GM19463 (cell line): ENCODE data around the gene PHF13.
"Not testable (repeated sequence)": the region's sequence is repeated elsewhere in the genome, so short reads cannot be mapped to it uniquely, and the experiment has no call there.

Experiments used
- ATAC-seq: cut with Tn5 transposase; IDR thresholded peaks from one replicate; pipeline ENCODE4 v1.9.1; 2021; ENCODE audit warnings: mild to moderate bottlenecking, moderate library complexity; ENCODE audit not compliant: unreplicated experiment

PHF13 gene

DNA sequence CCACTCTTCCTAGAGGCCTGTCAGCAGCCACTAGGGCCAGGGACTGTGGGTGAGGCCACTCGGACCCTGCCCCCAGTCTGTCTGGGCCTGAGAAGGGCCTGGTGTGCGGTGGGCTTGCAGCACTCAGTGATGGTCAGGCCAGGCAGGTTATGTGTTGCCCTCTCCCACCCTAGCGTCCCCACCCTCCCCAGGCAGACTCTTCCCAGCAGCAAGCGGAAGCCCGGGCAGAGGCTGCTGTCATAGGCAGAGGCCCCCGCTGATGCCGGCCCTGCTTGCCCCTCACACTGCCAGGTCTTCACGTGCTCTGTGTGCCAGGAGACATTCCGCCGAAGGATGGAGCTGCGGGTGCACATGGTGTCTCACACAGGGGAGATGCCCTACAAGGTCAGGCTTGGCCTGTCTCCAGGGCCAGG lies 27.1 kb upstream of the PHF13 start:
- no peak for ATAC-seq

DNA sequence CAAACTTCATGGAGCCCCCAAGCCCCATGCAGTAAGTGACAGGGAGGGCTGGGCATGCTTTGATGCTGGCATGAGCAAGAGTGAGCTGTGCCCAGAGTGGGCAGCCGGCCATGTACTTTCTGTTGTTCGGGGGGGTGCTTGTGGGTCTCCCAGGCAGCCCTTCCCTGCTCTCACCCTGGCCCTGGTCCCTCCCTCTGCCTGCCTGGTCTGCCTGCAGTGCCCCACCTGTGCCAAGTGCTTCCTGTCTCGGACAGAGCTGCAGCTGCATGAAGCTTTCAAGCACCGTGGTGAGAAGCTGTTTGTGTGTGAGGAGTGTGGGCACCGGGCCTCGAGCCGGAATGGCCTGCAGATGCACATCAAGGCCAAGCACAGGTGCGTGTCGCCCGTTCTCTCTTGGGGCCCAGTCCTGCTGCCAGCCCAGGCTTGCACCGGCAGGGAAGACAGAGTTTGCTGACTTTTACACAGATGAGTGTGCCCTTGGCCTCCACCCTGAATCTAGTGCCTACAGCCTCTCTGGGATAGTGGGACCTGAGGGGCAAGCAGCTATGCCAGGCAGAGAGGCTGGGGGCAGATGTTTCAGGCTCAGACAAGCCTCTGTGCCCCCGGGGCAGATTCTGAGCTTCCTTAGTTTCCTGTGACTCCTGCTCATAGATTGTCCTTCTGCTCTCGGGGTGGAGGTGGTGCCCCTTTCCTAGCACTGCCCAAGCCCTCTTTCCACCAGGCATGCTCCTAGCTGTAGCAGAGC lies 26.1 kb upstream of the PHF13 start:
- ATAC-seq = no peak

DNA sequence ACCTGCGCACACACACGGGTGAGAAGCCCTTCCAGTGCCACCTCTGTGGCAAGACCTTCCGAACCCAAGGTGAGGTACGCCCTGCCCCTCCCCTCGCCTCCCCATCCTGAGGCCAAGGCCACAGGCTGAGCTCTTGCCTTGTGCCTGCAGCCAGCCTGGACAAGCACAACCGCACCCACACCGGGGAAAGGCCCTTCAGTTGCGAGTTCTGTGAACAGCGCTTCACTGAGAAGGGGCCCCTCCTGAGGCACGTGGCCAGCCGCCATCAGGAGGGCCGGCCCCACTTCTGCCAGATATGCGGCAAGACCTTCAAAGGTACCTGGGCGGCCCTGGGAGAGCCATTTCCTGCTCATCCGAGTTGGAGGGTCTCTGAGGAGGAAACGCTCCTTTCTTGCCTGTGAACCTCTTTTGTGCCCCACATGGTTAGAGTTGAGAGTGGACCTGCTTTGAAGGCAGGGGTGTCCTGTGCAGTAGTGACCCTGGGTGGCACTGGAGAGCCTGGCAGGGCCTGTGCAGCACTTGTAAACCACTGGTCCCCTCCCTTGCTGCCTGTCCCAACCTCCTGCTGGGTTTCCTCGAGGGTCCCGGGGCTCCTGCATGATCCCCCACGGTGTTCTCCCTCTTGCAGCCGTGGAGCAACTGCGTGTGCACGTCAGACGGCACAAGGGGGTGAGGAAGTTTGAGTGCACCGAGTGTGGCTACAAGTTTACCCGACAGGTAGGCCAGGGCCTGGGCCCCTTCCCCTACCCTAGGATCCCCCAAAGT lies 25.2 kb upstream of the PHF13 start:
- no peak for ATAC-seq

DNA sequence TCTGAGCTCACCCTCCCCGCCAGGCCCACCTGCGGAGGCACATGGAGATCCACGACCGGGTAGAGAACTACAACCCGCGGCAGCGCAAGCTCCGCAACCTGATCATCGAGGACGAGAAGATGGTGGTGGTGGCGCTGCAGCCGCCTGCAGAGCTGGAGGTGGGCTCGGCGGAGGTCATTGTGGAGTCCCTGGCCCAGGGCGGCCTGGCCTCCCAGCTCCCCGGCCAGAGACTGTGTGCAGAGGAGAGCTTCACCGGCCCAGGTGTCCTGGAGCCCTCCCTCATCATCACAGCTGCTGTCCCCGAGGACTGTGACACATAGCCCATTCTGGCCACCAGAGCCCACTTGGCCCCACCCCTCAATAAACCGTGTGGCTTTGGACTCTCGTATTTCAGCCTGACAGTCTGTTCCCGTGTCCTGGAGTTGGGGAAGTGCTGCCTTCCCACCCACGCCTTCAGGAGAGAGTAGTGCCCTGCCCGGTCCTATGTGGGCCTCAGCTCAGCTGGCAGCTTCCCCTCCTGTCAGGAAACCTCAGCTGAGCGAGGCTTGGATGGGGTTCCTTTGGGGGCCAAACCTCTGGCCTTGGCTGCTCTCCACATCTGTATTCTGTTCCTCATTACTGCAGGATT lies 24.5 kb upstream of the PHF13 start:
- ATAC-seq = no peak

DNA sequence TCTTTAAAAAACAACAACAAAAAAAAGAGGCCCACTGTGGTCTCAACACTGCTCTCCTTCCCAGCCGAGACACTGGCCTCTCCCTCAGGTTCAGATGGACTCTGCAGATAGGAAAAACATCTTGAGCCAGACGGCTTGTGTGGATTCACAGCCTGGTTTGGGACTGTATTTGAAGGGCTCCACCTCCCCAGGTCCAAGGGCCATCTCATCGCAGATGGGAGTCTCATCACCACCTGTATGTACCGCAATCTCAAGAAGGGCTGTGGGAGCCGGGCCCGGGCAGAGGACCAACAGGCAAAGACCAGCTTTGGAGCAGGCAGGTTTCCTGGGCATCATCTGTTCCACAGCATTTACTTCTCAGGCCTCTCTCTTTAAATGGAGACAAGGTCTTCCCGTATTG lies 23.5 kb upstream of the PHF13 start:
- ATAC-seq = no peak

DNA sequence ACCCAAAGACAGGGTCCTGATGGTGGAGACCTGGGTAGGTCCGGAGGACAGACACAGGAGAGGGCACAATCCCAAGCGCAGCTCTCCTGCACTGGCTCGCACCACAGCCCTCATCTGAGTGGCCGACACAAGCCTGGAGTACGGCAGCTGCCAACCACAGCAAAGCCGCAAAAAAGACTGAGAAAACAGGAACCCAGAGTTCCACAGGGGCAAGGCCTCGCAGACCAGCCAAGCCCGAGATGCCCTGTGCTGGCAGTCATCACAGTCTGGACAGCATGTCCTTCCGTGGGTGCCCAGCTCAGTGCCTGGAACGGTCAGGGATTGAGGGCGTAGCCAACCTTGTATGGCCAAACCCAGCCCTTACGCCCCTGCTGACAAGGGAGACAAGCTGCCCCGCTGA lies 22.3 kb upstream of the PHF13 start:
- no peak for ATAC-seq

DNA sequence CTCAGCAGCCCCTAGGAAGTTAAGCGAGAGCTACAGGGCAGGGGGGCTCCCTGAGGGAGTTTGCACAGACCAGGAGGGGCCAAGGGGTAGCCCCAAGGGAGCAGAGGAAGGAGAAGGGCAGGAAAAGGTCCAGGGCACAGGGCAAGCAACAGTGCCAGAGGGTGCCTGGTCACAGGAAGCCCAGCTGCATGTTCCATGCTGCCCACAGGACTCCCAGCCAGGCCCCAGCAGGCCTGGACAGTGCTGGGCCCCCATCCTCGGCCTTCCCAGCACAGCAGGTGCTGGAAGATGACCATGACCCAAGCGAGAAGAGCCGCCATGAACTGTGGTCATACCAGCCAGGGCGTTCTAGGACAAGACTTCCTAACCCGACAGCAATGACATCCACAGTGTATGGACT lies 21.9 kb upstream of the PHF13 start:
- ATAC-seq = no peak

DNA sequence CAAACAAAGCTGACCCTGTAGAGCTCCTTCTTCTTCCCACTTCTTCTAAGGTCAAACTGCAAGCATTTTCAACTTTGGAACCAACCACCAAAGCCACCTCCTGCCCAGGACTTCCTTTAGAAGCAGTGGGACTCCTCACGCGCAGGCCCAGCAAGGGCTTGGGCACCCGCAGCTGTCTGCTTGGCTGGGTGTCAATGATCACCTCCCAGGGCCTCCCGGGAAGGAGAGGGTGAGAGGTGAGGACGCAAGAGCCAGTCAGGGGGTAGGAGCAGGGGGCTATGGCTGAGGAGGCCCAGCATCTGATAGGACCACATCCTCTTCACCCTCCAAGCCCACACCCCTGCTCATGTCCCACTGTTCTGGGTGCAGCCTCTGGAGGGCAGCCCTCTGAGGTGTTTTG lies 21.1 kb upstream of the PHF13 start:
- no peak for ATAC-seq

DNA sequence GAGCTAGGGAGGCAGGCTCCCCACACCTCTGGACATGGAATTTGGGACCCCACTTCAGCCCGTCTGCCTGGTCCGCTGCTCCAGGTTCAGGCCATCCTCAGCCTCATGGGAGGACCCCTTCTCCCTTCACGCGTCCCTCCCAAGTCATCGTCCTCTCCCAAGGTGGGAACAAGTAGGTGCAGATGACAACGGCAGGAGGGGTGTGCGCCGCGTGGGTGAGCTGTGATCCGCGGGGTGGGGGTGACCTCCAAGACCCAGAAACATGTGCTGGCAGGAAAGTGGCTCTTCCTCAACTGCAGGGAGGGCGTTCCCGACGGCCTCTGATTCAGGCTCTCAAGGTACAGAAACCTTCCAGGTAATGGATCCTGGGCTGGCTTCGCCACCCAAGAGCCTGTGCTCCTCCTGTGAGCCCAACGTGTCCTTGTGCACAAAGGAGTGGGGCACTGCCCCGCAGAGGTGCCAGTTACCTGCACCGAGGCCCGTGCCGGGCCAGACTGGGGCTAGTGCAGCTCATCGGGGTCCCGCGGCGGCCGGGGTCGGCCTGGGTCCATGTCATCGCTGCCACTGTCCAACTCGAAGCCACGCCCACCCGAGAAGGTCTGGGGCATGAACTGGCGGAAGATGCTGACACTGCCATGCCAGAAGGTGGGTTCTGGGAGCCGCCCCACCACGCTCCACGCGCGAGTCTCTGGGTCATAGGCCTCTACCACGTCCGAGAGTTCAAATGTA lies 20.5 kb upstream of the PHF13 start:
- no peak for ATAC-seq

DNA sequence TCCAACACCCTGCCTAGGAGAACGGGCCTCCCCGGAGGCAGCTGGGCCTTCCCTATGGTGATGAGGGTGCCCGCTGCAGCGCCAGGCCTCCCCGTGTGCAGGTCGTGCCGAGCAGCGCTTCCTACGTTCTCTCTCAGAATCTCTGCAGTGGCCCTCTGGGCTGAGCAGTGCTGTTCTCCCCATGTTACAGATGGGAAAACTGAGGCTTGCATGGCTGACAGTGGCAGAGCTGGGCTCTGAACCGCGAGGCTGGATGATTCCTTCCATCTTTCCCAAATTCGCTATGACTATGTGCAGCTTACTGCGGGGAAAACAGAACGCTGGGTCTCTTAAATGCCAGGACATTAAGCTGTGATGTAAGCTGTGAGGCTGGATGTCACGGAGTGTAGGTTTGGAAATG lies 19.7 kb upstream of the PHF13 start:
- no peak for ATAC-seq

DNA sequence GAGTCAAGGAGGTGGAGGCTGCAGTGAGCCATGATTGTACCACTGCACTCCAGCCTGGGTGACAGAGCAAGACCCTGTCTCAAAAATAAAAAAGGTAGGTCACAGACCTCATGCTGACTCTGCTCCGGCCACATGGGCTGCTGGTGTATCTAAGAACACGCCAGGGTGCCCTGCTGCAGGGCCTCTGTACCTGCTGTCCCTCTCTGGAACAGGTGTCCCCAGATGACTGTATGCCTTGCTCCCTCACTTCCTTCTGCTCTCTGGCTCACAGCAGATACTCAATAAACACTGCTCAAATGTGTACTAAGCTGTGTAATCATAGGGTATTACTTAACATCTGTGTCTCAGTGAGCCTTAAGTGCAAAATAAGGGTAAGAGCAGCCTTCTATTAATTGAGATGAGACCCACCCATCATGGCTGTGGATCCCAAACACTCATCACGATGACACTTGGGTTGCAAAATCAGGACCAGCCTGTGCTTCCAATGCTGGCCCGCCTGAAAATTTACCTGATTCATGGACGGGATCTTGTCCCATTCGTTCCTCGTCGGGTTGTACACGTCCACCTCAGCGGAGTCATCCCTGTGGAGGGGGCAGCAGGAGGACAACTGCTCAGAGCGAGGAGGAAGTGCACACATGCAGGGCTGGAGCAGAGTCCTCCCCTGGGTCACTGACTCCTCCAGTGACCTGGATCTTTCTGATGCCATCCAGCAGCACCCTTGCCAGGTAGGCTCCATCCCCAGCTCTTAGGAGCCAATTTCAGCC lies 18.4 kb upstream of the PHF13 start:
- ATAC-seq = no peak

DNA sequence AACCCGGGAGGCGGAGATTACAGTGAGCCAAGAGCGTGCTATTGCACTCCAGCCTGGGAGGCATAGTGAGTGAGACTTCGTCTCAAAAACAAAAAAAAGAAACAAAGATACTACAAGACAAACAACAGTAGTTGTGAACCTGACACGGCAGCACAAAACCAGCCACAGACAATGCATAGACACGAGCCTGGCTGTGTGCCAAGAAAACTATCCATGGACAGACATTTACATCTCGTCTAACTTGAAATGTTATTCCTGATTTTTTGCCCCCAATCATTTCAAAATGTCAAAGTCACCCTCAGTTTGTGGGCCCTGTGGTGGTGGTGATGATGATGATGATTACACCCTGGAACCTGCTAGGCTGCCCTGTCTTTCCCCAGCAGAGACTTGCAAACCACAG lies 17.2 kb upstream of the PHF13 start:
- ATAC-seq = no peak

DNA sequence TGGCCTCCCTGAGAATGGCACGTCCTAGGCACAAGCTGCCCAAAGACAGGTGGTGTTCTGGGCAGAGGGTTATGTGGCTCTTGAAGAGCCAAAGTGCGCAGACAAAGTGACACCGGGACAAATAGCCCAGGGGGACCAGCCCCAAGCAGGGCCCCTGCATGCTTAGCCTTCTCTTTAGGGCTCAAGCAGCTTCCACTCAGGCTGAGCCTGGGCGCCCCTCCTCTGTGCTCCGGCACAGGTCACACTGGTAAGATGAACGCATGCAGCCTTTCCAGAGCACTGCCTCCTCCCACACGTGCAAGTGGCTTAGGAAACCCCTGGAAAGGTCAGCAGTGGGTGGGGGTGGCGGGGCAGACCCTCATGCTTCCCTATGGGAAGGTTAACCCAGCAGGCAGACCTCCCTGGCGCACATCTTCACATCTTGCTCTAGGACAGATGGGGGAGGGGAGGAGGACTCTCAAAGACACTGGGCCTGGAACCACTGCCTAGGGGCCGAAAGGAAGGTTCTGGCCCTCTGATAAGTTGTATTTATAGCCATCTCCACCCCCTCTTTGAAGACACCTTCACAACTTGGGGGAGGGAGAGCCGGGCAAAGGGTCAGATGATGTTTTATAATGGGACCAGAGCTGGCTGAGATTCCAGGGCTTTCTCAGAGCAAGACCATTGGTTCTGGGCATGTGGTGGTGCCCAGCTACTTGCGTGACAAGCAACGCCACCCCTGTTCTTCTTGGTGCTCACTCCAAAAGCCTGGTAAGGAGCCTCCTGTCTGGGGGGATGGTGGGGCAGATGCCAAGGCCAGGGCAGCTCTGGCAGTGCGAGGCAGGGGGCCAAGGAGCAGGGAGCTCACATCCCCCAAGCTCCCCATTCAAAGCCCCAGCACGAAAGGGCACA lies 16.4 kb upstream of the PHF13 start:
- ATAC-seq = no peak

DNA sequence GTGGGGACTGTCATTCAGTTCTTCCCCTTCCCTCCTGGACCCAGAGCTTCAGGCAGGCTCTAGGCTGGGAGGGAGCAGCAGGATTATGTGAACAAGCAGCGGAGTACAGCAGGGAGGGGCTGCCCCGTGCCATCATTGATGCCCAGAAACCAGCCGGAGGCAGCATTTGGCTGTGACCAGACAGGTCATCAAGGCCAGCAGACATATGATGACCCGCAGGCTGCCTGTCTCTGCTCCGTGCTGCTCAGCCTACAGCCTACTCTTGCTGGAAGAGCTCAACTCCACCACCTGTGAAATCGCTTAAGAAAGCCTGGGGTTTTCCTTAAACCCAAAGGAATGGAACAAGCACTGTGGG lies 15.8 kb upstream of the PHF13 start:
- no peak for ATAC-seq

DNA sequence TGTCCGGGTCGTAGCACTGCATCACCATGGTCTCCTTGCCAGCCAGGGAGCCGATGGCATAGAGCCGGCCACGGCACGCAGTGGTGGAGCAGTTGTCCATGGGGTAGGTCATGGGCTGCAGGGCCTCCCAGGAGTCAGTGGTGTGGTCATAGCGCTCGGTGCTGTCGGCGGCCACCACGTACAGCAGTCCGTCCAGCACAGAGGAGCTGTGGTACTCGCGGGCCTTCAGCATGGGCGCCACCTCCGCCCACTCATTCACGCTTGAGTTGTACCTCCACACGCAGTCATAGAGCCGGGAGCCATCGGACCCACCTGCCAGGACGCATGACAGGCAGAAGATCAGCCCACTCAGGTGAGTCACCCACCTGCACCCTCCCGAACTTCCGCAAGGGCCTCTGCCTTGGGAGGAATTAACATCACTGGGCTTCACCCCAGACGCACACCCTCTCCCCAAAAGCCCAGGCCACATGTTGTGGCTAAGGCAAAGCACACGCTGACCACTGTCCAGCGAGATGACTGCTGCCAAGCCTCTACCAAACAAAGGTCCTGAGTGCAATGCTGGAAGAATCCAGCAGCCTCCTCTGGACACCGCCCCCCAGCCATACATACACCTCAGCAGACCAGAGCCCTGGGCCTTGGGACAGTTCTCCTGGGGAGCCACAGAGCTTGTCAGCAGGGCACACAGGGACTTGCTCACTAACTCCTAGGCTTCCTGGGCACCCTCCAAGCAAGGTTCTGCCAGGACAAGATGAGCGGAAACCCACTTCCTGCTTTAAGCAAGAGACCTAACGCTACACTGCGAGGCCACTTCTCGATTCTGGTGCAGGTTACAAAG lies 14.2 kb upstream of the PHF13 start:
- no peak for ATAC-seq

DNA sequence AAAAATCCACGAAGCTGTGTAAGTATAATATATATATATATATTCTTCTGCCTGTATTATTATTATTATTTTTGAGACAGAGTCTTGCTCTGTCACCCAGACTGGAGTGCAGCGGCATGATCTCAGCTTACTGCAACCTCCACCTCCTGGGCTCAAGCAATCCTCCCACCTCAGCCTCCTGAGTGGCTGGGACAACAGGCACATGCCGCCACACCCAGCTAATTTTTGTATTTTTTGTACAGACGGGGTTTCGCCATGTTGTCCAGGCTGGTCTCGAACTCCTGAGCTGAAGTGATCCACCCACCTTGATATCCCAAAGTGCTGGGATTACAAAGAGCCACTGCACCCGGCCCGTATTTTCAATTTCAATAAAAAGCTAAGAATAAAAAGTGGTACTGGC lies 13.5 kb upstream of the PHF13 start:
- ATAC-seq = not testable (repeated sequence)

DNA sequence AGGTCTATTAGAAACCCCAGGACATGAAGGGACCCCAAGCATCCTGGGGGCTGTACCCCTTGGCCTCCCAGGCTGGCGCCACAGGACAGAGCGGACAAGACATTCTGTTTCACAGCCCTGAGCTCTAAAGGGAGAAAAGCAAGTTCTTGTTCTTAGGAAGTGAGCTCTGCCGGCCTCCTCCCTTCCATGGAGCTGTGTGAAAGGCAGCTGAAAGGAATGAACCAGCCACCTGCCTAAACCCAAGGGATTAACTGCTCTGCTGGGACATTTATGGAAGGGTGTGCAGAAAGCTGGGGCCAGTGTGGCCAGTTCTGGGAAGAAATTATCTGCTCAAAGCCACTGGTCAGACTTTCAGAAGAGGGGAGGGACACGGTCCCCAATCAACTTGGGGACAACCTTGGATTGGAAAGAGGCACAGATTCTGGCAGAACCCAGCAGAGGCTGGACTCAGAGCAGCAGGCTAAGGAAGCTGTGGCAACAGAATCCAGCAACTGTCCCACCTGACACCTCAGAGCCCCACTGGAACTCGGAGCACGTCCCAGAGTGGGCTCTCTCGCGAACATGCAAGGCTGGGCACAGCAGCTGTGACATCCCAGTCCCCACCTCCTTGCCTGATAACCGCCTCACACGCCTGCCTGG lies 13.0 kb upstream of the PHF13 start:
- ATAC-seq = no peak
